SU-DHL-6 (cell line): ENCODE data around the gene STK38L.

Experiments used
- H2AFZ ChIP-seq: fragments of 200-600 bp; sonication (generic); 2 replicates; pipeline ENCODE4 v1.6.1; 2014; ENCODE audit warnings: low read depth, mild to moderate bottlenecking, moderate library complexity, mixed read lengths, antibody characterized with exemption, low read length; ENCODE audit not compliant: severe bottlenecking
- H3F3A ChIP-seq: fragments of 200-600 bp; shearing (Covaris generic); 2 replicates; pipeline ENCODE4 v1.6.0; 2016; ENCODE audit warnings: antibody characterized with exemption, mild to moderate bottlenecking; ENCODE audit not compliant: insufficient read depth
- H3K27ac ChIP-seq: fragments of 200-600 bp; sonication (generic); 2 replicates; pipeline ENCODE4 v1.5.1; 2016; ENCODE audit warnings: low read depth, mild to moderate bottlenecking, low read length, moderate library complexity, mixed read lengths
- H3K27me3 ChIP-seq: fragments of 200-600 bp; sonication (generic), shearing (Covaris generic); 2 replicates; pipeline ENCODE4 v1.6.0; 2014; ENCODE audit warnings: mild to moderate bottlenecking, low read length
- H3K36me3 ChIP-seq: fragments of 200-600 bp; sonication (generic); 2 replicates; pipeline ENCODE4 v1.6.1; 2014; ENCODE audit warnings: mild to moderate bottlenecking, low read length, mixed read lengths
- H3K4me2 ChIP-seq: fragments of 300-600, 200-600 bp; shearing (Covaris generic), sonication (generic); 2 replicates; pipeline ENCODE4 v1.6.0; 2014; ENCODE audit warnings: low read length, low read depth, mild to moderate bottlenecking; ENCODE audit not compliant: poor library complexity, severe bottlenecking
- H3K4me3 ChIP-seq: fragments of 200-600 bp; sonication (generic); 2 replicates; pipeline ENCODE4 v1.5.1; 2014; ENCODE audit warnings: antibody characterized with exemption, low read length, mild to moderate bottlenecking, mixed read lengths; ENCODE audit not compliant: insufficient read depth, poor library complexity, severe bottlenecking
- H3K79me2 ChIP-seq: fragments of 200-600 bp; sonication (generic); 2 replicates; pipeline ENCODE4 v1.6.1; 2014; ENCODE audit warnings: mild to moderate bottlenecking, low read length, moderate library complexity; ENCODE audit not compliant: insufficient read depth
- H3K9ac ChIP-seq: fragments of 200-600 bp; sonication (generic); 2 replicates; pipeline ENCODE4 v1.7.0; 2014; ENCODE audit warnings: mild to moderate bottlenecking, low read length
- H3K9me2 ChIP-seq: fragments of 200-600 bp; sonication (generic); replicated peaks from 2 replicates; pipeline ENCODE4 v1.6.1; 2014; ENCODE audit warnings: low read length; ENCODE audit not compliant: insufficient read depth
- H3K9me3 ChIP-seq: fragments of 200-600 bp; sonication (generic); 2 replicates; pipeline ENCODE4 v1.6.1; 2014; ENCODE audit warnings: low read length, mixed read lengths; ENCODE audit not compliant: insufficient read depth
- H4K20me1 ChIP-seq: fragments of 200-600 bp; sonication (generic); 2 replicates; pipeline ENCODE4 v1.6.1; 2014; ENCODE audit warnings: low read depth, mild to moderate bottlenecking, antibody characterized with exemption, low read length, moderate library complexity, mixed read lengths
- CTCF ChIP-seq: fragments of 200-600 bp; sonication (generic); IDR thresholded peaks from one replicate; pipeline ENCODE4 v1.5.1; 2017; ENCODE audit warnings: antibody characterized with exemption, mild to moderate bottlenecking, low read length, moderate library complexity; ENCODE audit not compliant: insufficient read depth, poor library complexity, severe bottlenecking
- EZH2phosphoT487 ChIP-seq: fragments of 200-600 bp; sonication (generic), shearing (Covaris generic); conservative IDR thresholded peaks from 2 replicates; pipeline ENCODE4 v1.6.1; 2018; ENCODE audit warnings: mild to moderate bottlenecking, antibody characterized with exemption, low read length, moderate library complexity, mixed read lengths

The STK38L gene

GRCh38 chr12:27366621-27367020, 122.5 kb downstream of the STK38L start:
- H3K9ac ChIP-seq: no peak overlapping the region
- no peaks in the 10 kb centered on the region for H3K9me3 ChIP-seq
- no peaks in the 10 kb centered on the region for H3K27me3 ChIP-seq
- no peaks in the 10 kb centered on the region; the same call in 1 of the 2 replicates for H3K36me3 ChIP-seq
- no peak overlapping the region for H3K4me2 ChIP-seq
- no peaks in the 10 kb centered on the region for H3K9me2 ChIP-seq
- no peaks in the 10 kb centered on the region for H3K79me2 ChIP-seq
- H2AFZ ChIP-seq: no peak overlapping the region
- TF ChIP-seq CTCF (no peak), EZH2phosphoT487 (no peak)
- H4K20me1 ChIP-seq: no peaks in the 10 kb centered on the region
- no peaks in the 10 kb centered on the region for H3F3A ChIP-seq
- no peak overlapping the region for H3K4me3 ChIP-seq
- no peak overlapping the region for H3K27ac ChIP-seq

GRCh38 chr12:27367078-27367477, 123.0 kb downstream of the STK38L start:
- H3K4me2 ChIP-seq: no peak overlapping the region
- no peaks in the 10 kb centered on the region for H3K27me3 ChIP-seq
- no peak overlapping the region for H3K4me3 ChIP-seq
- H3K9me2 ChIP-seq: no peaks in the 10 kb centered on the region
- TF ChIP-seq CTCF: no peak
- TF ChIP-seq EZH2phosphoT487: no peak
- no peak overlapping the region for H3K9ac ChIP-seq
- no peaks in the 10 kb centered on the region for H3K9me3 ChIP-seq
- no peak overlapping the region for H3K27ac ChIP-seq
- no peaks in the 10 kb centered on the region for H3K79me2 ChIP-seq
- no peaks in the 10 kb centered on the region for H3F3A ChIP-seq
- no peak overlapping the region for H2AFZ ChIP-seq
- no peaks in the 10 kb centered on the region for H4K20me1 ChIP-seq
- H3K36me3 ChIP-seq: no peaks in the 10 kb centered on the region; the same call in 1 of the 2 replicates
